ENCODE measurements around the gene ABCB4.

- TF ChIP-seq POLR2A (IDR thresholded peaks at IDR 0.05; ENCODE audit: control extremely low read depth in 1 of 2, low read depth in 2 of 2, low read length in 2 of 2) (no peak), BCL11A (IDR thresholded peaks at IDR 0.05; ENCODE audit: low read depth in 2 of 2, low read length in 2 of 2) (no peak), EP300 (IDR thresholded peaks at IDR 0.05; ENCODE audit: borderline replicate concordance in 1 of 2, low read depth in 2 of 2, low read length in 2 of 2) (no peak), E2F6 (IDR thresholded peaks at IDR 0.05) (no peak), RAD21 (IDR thresholded peaks at IDR 0.05 in 1 of 2, conservative IDR thresholded peaks at IDR 0.05 in 1 of 2; ENCODE audit: low read depth in 2 of 2, low read length in 2 of 2) (no peak), GABPA (IDR thresholded peaks at IDR 0.05; ENCODE audit: borderline replicate concordance, insufficient read depth, low read length) (no peak), JUND (IDR thresholded peaks at IDR 0.05; ENCODE audit: low read length) (no peak), CTCF (IDR thresholded peaks at IDR 0.05; ENCODE audit: control extremely low read depth in 1 of 3, insufficient read depth in 1 of 3, low read depth in 1 of 3, low read length in 3 of 3) (no peak), TAF1 (IDR thresholded peaks at IDR 0.05; ENCODE audit: low read depth, low read length) (no peak), TCF12 (IDR thresholded peaks at IDR 0.05; ENCODE audit: low read depth, low read length) (no peak)
These were observed 119.0 kb downstream of the ABCB4 start for GRCh38 chr7:87356448-87356847.
